OCI-LY1 (cell line): Measurements from ENCODE around the gene P4HB.

Experiments
- H2AFZ ChIP-seq: fragments of 200-600 bp; sonication (generic), shearing (Covaris generic); 2 replicates; pipeline ENCODE4 v1.6.0; 2014; ENCODE audit warnings: antibody characterized with exemption, mild to moderate bottlenecking, low read length
- H3F3A ChIP-seq: fragments of 200-600 bp; sonication (generic), shearing (Covaris generic); 2 replicates; pipeline ENCODE4 v1.6.0; 2014; ENCODE audit warnings: mild to moderate bottlenecking, antibody characterized with exemption, low read length, moderate library complexity; ENCODE audit not compliant: insufficient read depth
- H3K27ac ChIP-seq: fragments of 200-600 bp; sonication (generic); 2 replicates; pipeline ENCODE4 v1.5.1; 2014; ENCODE audit warnings: low read length, mixed run types, mild to moderate bottlenecking, low read depth; ENCODE audit not compliant: poor library complexity, severe bottlenecking
- H3K27me3 ChIP-seq: fragments of 200-600 bp; sonication (generic); 2 replicates; pipeline ENCODE4 v1.6.0; 2014; ENCODE audit warnings: antibody characterized with exemption, mild to moderate bottlenecking, low read length, moderate library complexity; ENCODE audit not compliant: insufficient read depth
- H3K36me3 ChIP-seq: fragments of 200-600 bp; sonication (generic); 2 replicates; pipeline ENCODE4 v1.6.1; 2014; ENCODE audit warnings: mild to moderate bottlenecking, antibody characterized with exemption, low read length, moderate library complexity, mixed read lengths; ENCODE audit not compliant: insufficient read depth
- H3K4me1 ChIP-seq: fragments of 200-600 bp; sonication (generic); 2 replicates; pipeline ENCODE4 v1.5.1; 2014; ENCODE audit warnings: mild to moderate bottlenecking, low read length, moderate library complexity; ENCODE audit not compliant: insufficient read depth, severe bottlenecking
- H3K4me2 ChIP-seq: fragments of 200-600 bp; sonication (generic), shearing (Covaris generic); 2 replicates; pipeline ENCODE4 v1.6.1; 2014; ENCODE audit warnings: low read length
- H3K4me3 ChIP-seq: fragments of 200-600 bp; sonication (generic); 2 replicates; pipeline ENCODE4 v1.5.1; 2014; ENCODE audit warnings: low read length, low read depth, mild to moderate bottlenecking, mixed read lengths; ENCODE audit not compliant: poor library complexity, severe bottlenecking
- H3K79me2 ChIP-seq: fragments of 200-600 bp; shearing (Covaris generic); 2 replicates; pipeline ENCODE4 v1.6.1; 2016; ENCODE audit warnings: mixed run types, low read length, mixed read lengths; ENCODE audit not compliant: insufficient read depth
- H3K9ac ChIP-seq: fragments of 200-600 bp; sonication (generic), shearing (Covaris generic); 2 replicates; pipeline ENCODE4 v1.6.1; 2014; ENCODE audit warnings: mild to moderate bottlenecking, low read length, mixed read lengths
- H3K9me2 ChIP-seq: fragments of 200-600 bp; sonication (generic), shearing (Covaris generic); 2 replicates; pipeline ENCODE4 v1.6.1; 2014; ENCODE audit warnings: low read depth, mild to moderate bottlenecking, low read length, mixed read lengths
- H3K9me3 ChIP-seq: fragments of 200-600 bp; shearing (Covaris generic); 2 replicates; pipeline ENCODE4 v1.6.1; 2014; ENCODE audit warnings: low read length, mixed read lengths
- H4K20me1 ChIP-seq: fragments of 200-600 bp; sonication (generic), shearing (Covaris generic); 2 replicates; pipeline ENCODE4 v1.6.0; 2016; ENCODE audit warnings: mild to moderate bottlenecking, low read length; ENCODE audit not compliant: insufficient read depth
- EZH2 ChIP-seq: fragments of 200-600 bp; sonication (generic), shearing (Covaris generic); IDR thresholded peaks from 2 replicates; pipeline ENCODE4 v1.8.0; 2017; ENCODE audit warnings: borderline replicate concordance, mixed run types, mild to moderate bottlenecking, antibody characterized with exemption, low read length, moderate library complexity, mixed read lengths
- TF ChIP-seq, protein P1 (sequence below): fragments of 200-600 bp; sonication (generic), shearing (Covaris generic); IDR thresholded peaks from 2 replicates; pipeline ENCODE4 v1.5.1; 2017; ENCODE audit warnings: mild to moderate bottlenecking, antibody characterized with exemption, low read length, moderate library complexity, mixed read lengths

The P4HB gene

DNA sequence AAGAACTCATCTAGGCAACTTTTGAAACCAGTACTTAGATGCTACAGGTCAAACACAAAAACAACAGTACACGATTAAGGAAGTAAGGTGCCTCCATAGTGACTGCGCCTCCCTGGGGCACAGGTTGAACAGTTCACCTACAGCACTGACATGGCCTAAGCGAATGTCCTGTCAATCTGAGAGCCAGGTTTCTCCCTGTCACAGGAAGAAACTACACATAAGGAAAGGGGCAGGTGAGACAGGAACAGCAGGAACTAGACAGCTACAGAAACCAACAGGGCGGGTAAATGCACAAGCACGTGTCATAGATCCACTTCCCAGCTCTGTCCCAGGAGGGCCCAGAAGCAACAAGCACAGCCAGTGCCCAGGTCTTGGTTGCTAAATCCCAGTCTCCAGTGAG, 18.8 kb upstream of the P4HB start:
- no peak overlapping the region for H3K4me2 ChIP-seq
- no peaks in the 10 kb centered on the region for H3K4me1 ChIP-seq
- no peak overlapping the region for H3K27ac ChIP-seq
- H3K4me3 ChIP-seq = no peak overlapping the region
- H3K9ac ChIP-seq = no peak overlapping the region
- no peaks in the 10 kb centered on the region for H3K27me3 ChIP-seq
- H3F3A ChIP-seq = no peaks in the 10 kb centered on the region
- peaks cover 63% of the 10 kb centered on the region for H3K36me3 ChIP-seq
- TF ChIP-seq, protein P1, sequence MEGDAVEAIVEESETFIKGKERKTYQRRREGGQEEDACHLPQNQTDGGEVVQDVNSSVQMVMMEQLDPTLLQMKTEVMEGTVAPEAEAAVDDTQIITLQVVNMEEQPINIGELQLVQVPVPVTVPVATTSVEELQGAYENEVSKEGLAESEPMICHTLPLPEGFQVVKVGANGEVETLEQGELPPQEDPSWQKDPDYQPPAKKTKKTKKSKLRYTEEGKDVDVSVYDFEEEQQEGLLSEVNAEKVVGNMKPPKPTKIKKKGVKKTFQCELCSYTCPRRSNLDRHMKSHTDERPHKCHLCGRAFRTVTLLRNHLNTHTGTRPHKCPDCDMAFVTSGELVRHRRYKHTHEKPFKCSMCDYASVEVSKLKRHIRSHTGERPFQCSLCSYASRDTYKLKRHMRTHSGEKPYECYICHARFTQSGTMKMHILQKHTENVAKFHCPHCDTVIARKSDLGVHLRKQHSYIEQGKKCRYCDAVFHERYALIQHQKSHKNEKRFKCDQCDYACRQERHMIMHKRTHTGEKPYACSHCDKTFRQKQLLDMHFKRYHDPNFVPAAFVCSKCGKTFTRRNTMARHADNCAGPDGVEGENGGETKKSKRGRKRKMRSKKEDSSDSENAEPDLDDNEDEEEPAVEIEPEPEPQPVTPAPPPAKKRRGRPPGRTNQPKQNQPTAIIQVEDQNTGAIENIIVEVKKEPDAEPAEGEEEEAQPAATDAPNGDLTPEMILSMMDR = no peak
- no peak for TF ChIP-seq EZH2
- no peaks in the 10 kb centered on the region for H3K9me2 ChIP-seq
- no peaks in the 10 kb centered on the region for H3K79me2 ChIP-seq
- no peak overlapping the region for H2AFZ ChIP-seq
- H3K9me3 ChIP-seq = no peaks in the 10 kb centered on the region
- H4K20me1 ChIP-seq = no peaks in the 10 kb centered on the region

- Histone ChIP-seq H3K27me3 (no peaks in the 10 kb centered on the region), H3K9ac (no peak overlapping the region), H3K4me3 (no peak overlapping the region), H4K20me1 (no peaks in the 10 kb centered on the region), H3F3A (no peaks in the 10 kb centered on the region), H3K27ac (no peak overlapping the region), H3K9me3 (no peaks in the 10 kb centered on the region), H3K79me2 (no peaks in the 10 kb centered on the region), H2AFZ (no peak overlapping the region), H3K4me1 (peaks cover 6% of the 10 kb centered on the region), H3K36me3 (peaks cover 56% of the 10 kb centered on the region), H3K9me2 (no peaks in the 10 kb centered on the region), H3K4me2 (no peak overlapping the region)
- TF ChIP-seq EZH2 = no peak
- TF ChIP-seq, protein P1 = no peak
These were observed 18.0 kb upstream of the P4HB start for GRCh38 chr17:81878294-81878693.

DNA sequence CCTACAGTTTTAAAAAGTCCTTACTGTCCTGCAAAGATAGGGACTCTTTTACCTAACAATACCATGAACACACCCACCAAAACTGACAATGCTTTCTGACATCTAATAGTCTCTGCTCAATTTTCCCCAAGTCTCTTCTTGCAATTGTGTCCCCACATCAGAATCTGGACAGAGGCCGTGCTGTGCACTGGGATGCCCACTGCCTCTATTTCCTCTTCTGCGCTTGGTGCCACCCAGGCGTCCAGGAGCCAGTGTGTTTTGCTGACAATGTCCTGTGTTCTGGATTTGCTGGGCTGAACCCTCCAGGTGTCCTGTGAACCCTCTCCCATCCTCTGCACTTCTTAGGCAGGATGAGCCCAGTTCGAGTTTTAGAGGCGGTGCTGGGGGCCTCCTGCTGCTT, 17.2 kb upstream of the P4HB start:
- no peaks in the 10 kb centered on the region for H3K79me2 ChIP-seq

More for the DNA sequence above, 17.2 kb upstream of the P4HB start:
- peaks cover 13% of the 10 kb centered on the region for H3K4me1 ChIP-seq
- H4K20me1 ChIP-seq = no peaks in the 10 kb centered on the region
- H3K36me3 ChIP-seq = peaks cover 51% of the 10 kb centered on the region
- no peak overlapping the region for H2AFZ ChIP-seq
- no peak overlapping the region for H3K4me2 ChIP-seq
- no peaks in the 10 kb centered on the region for H3K9me3 ChIP-seq
- no peak overlapping the region for H3K9ac ChIP-seq
- H3F3A ChIP-seq = no peaks in the 10 kb centered on the region
- no peaks in the 10 kb centered on the region for H3K27me3 ChIP-seq
- no peak overlapping the region for H3K4me3 ChIP-seq
- TF ChIP-seq, protein P1 = no peak
- no peak for TF ChIP-seq EZH2
- H3K27ac ChIP-seq = no peak overlapping the region
- H3K9me2 ChIP-seq = no peaks in the 10 kb centered on the region
